Trophoblast cell (in vitro differentiated cells and primary cell): ENCODE results near the gene CCR5AS.
A peak's percentile ranks its signal among the peaks of the same experiment; 100 is the strongest.

Source experiments
- DNase-seq, 2 donors: peaks; one replicate each; pipeline ENCODE4 v3.0.0-alpha.2; 2016
- H2AFZ ChIP-seq: 2 replicates; pipeline ENCODE4 v1.6.1; 2013; ENCODE audit warnings: low read length, moderate library complexity, mild to moderate bottlenecking; ENCODE audit not compliant: insufficient read depth, poor library complexity
- H2AK5ac ChIP-seq: 2 replicates; pipeline ENCODE4 v1.6.1; 2013; ENCODE audit warnings: mild to moderate bottlenecking, low read length
- H2BK120ac ChIP-seq: 2 replicates; pipeline ENCODE4 v1.6.1; 2013; ENCODE audit warnings: low read length, mild to moderate bottlenecking, moderate library complexity; ENCODE audit not compliant: insufficient read depth, poor library complexity
- H2BK12ac ChIP-seq: 2 replicates; pipeline ENCODE4 v1.6.1; 2013; ENCODE audit warnings: mild to moderate bottlenecking, low read length, moderate library complexity
- H2BK5ac ChIP-seq: 2 replicates; pipeline ENCODE4 v1.6.1; 2013; ENCODE audit warnings: low read length, low read depth, moderate library complexity, mild to moderate bottlenecking; ENCODE audit not compliant: poor library complexity
- H3K14ac ChIP-seq: 2 replicates; pipeline ENCODE4 v1.6.1; 2013; ENCODE audit warnings: mild to moderate bottlenecking, low read length
- H3K18ac ChIP-seq: 2 replicates; pipeline ENCODE4 v1.6.1; 2013; ENCODE audit warnings: mild to moderate bottlenecking, low read length
- H3K23ac ChIP-seq: 2 replicates; pipeline ENCODE4 v1.6.1; 2013; ENCODE audit warnings: low read length
- H3K27ac ChIP-seq: 2 replicates; pipeline ENCODE4 v1.5.1; 2013; ENCODE audit warnings: low read depth, mild to moderate bottlenecking, inconsistent platforms, low read length, moderate library complexity
- H3K27me3 ChIP-seq: 2 replicates; pipeline ENCODE4 v1.6.1; 2013; ENCODE audit warnings: inconsistent platforms, mild to moderate bottlenecking, low read length, moderate library complexity; ENCODE audit not compliant: insufficient read depth
- H3K36me3 ChIP-seq, 2 experiments: 1 replicate in 1 of 2; 2 replicates in 1 of 2; pipeline ENCODE4 v1.6.1; 2013; ENCODE audit warnings: low read length in 2 of 2, mild to moderate bottlenecking in 2 of 2, moderate library complexity in 1 of 2; ENCODE audit not compliant: insufficient read depth in 2 of 2, control insufficient read depth in 1 of 2
- H3K4ac ChIP-seq: 2 replicates; pipeline ENCODE4 v1.6.1; 2013; ENCODE audit warnings: low read depth, mild to moderate bottlenecking, low read length, moderate library complexity
- H3K4me1 ChIP-seq, 2 experiments: 1 replicate in 1 of 2; 2 replicates in 1 of 2; pipeline ENCODE4 v1.6.1; 2013; ENCODE audit warnings: low read length in 2 of 2, mild to moderate bottlenecking in 2 of 2, moderate library complexity in 1 of 2; ENCODE audit not compliant: insufficient read depth in 2 of 2, control insufficient read depth in 1 of 2
- H3K4me2 ChIP-seq: 2 replicates; pipeline ENCODE4 v1.6.1; 2013; ENCODE audit warnings: inconsistent platforms, mild to moderate bottlenecking, low read length, moderate library complexity
- H3K4me3 ChIP-seq: 2 replicates; pipeline ENCODE4 v1.5.1; 2013; ENCODE audit warnings: mild to moderate bottlenecking, low read depth, low read length, inconsistent platforms
- H3K79me1 ChIP-seq: one replicate; pipeline ENCODE4 v1.6.1; 2013; ENCODE audit warnings: low read length
- H3K79me2 ChIP-seq: 2 replicates; pipeline ENCODE4 v1.6.1; 2013; ENCODE audit warnings: low read length, mild to moderate bottlenecking; ENCODE audit not compliant: control insufficient read depth, insufficient read depth, poor library complexity
- H3K9ac ChIP-seq: 2 replicates; pipeline ENCODE4 v1.6.1; 2013; ENCODE audit warnings: mild to moderate bottlenecking, low read length
- H3K9me3 ChIP-seq: 2 replicates; pipeline ENCODE4 v1.6.1; 2013; ENCODE audit warnings: low read depth, mild to moderate bottlenecking, control low read depth, inconsistent platforms, low read length; ENCODE audit not compliant: insufficient read depth
- H4K12ac ChIP-seq: 2 replicates; pipeline ENCODE4 v1.6.1; 2013; ENCODE audit warnings: low read depth, mild to moderate bottlenecking, low read length, moderate library complexity
- H4K8ac ChIP-seq: 2 replicates; pipeline ENCODE4 v1.6.1; 2013; ENCODE audit warnings: low read depth, mild to moderate bottlenecking, low read length, moderate library complexity
- H4K91ac ChIP-seq: one replicate; pipeline ENCODE4 v1.6.1; 2013; ENCODE audit warnings: low read depth, mild to moderate bottlenecking, low read length, moderate library complexity
- WGBS: extraction: QIAGEN DNeasy Blood & Tissue Kit; methylation state at CpG from one replicate; pipeline ENCODE4 v1.1.7; 2013; ENCODE audit warnings: missing lambda C conversion rate; ENCODE audit not compliant: insufficient read length, insufficient coverage; ENCODE audit errors: extremely low coverage; 5-methylcytosine and 5-hydroxymethylcytosine counted together

CCR5AS gene

GRCh38 chr3:46447228-46447985, 40.5 kb upstream of the CCR5AS start:
- Histone ChIP-seq H2AK5ac (no peak overlapping the region), H3K79me2 (no peaks in the 10 kb centered on the region), H3K79me1 (no peaks in the 10 kb centered on the region), H3K14ac (no peak overlapping the region), H3K18ac (no peak overlapping the region), H3K4me3 (no peak overlapping the region), H3K4me2 (no peak overlapping the region), H3K27me3 (no peaks in the 10 kb centered on the region), H3K27ac (no peak overlapping the region), H3K4ac (no peak overlapping the region), H2AFZ (no peak overlapping the region), H3K36me3 (no peaks in the 10 kb centered on the region), H2BK5ac (no peak overlapping the region), H3K9ac (no peak overlapping the region), H4K91ac (no peak overlapping the region), H4K12ac (no peak overlapping the region), H3K9me3 (peaks cover 2% of the 10 kb centered on the region), H3K23ac (no peak overlapping the region), H2BK120ac (no peak overlapping the region), H2BK12ac (no peak overlapping the region), H3K4me1 (peaks cover 4 to 5% of the 10 kb centered on the region in 2 experiments), H4K8ac (no peak overlapping the region)
- no peak for DNase-seq
- no CpG with 5 or more reads among the region's 5 CpGs for WGBS

GRCh38 chr3:46442576-46443530, 36.0 kb upstream of the CCR5AS start:
- H3K36me3 ChIP-seq: no peaks in the 10 kb centered on the region
- H3K79me1 ChIP-seq: no peaks in the 10 kb centered on the region
- H2BK120ac ChIP-seq: no peak overlapping the region
- no peak overlapping the region for H2BK12ac ChIP-seq
- H3K14ac ChIP-seq: no peak overlapping the region
- no peak overlapping the region for H2AK5ac ChIP-seq
- H3K23ac ChIP-seq: no peak overlapping the region
- no peaks in the 10 kb centered on the region for H3K79me2 ChIP-seq
- no peak overlapping the region for H4K8ac ChIP-seq
- H3K18ac ChIP-seq: no peak overlapping the region
- H4K12ac ChIP-seq: no peak overlapping the region
- H3K27me3 ChIP-seq: no peaks in the 10 kb centered on the region
- DNase-seq: peak in 1 of 2 donors; percentile 72
- H3K4me1 ChIP-seq: no peaks in the 10 kb centered on the region
- no peak overlapping the region for H3K4me2 ChIP-seq
- no peak overlapping the region for H2BK5ac ChIP-seq
- no CpG with 5 or more reads among the region's 16 CpGs for WGBS
- no peak overlapping the region for H4K91ac ChIP-seq
- no peak overlapping the region for H3K4me3 ChIP-seq
- H3K9me3 ChIP-seq: peaks cover 2% of the 10 kb centered on the region
- no peak overlapping the region for H3K9ac ChIP-seq
- H3K27ac ChIP-seq: no peak overlapping the region
- no peak overlapping the region for H2AFZ ChIP-seq
- no peak overlapping the region for H3K4ac ChIP-seq

- no CpG with 5 or more reads among the region's 4 CpGs for WGBS
- H4K12ac ChIP-seq: no peak overlapping the region
- no peak overlapping the region for H2AK5ac ChIP-seq
- DNase-seq: peak in 1 of 2 donors; percentile 7
- H3K79me1 ChIP-seq: no peaks in the 10 kb centered on the region
- H3K18ac ChIP-seq: no peak overlapping the region
- no peak overlapping the region for H3K4me3 ChIP-seq
- no peak overlapping the region for H2BK5ac ChIP-seq
- no peaks in the 10 kb centered on the region for H3K4me1 ChIP-seq
- no peak overlapping the region for H3K4me2 ChIP-seq
- no peaks in the 10 kb centered on the region for H3K79me2 ChIP-seq
- H3K4ac ChIP-seq: no peak overlapping the region
- no peak overlapping the region for H2AFZ ChIP-seq
- H2BK120ac ChIP-seq: no peak overlapping the region
- no peak overlapping the region for H3K9ac ChIP-seq
- H3K9me3 ChIP-seq: peaks cover 2% of the 10 kb centered on the region
- H2BK12ac ChIP-seq: no peak overlapping the region
- no peak overlapping the region for H3K27ac ChIP-seq
- H4K8ac ChIP-seq: no peak overlapping the region
- no peaks in the 10 kb centered on the region for H3K36me3 ChIP-seq
- H4K91ac ChIP-seq: no peak overlapping the region
- H3K14ac ChIP-seq: no peak overlapping the region
- no peak overlapping the region for H3K23ac ChIP-seq
- no peaks in the 10 kb centered on the region for H3K27me3 ChIP-seq
Observed at GRCh38 chr3:46440531-46441294, 33.8 kb upstream of the CCR5AS start.

GRCh38 chr3:46438831-46439230, 32.0 kb upstream of the CCR5AS start:
- no peak overlapping the region for H3K14ac ChIP-seq
- H4K8ac ChIP-seq: no peak overlapping the region
- H2BK12ac ChIP-seq: no peak overlapping the region
- no peak overlapping the region for H3K27ac ChIP-seq
- H2BK5ac ChIP-seq: no peak overlapping the region
- H3K36me3 ChIP-seq: no peaks in the 10 kb centered on the region
- no peak overlapping the region for H2AK5ac ChIP-seq
- H3K9ac ChIP-seq: no peak overlapping the region
- no peak overlapping the region for H3K4ac ChIP-seq
- WGBS: no CpG with 5 or more reads among the region's 3 CpGs
- no peak overlapping the region for H3K4me2 ChIP-seq
- H4K12ac ChIP-seq: no peak overlapping the region
- peaks cover 1 to 2% of the 10 kb centered on the region in 2 experiments for H3K4me1 ChIP-seq
- H3K23ac ChIP-seq: no peak overlapping the region
- no peak overlapping the region for H4K91ac ChIP-seq
- H3K27me3 ChIP-seq: no peaks in the 10 kb centered on the region
- no peak overlapping the region for H2AFZ ChIP-seq
- peaks cover 1% of the 10 kb centered on the region for H3K79me1 ChIP-seq
- DNase-seq: no peak
- H3K18ac ChIP-seq: no peak overlapping the region
- no peak overlapping the region for H3K4me3 ChIP-seq
- H3K79me2 ChIP-seq: no peaks in the 10 kb centered on the region
- H3K9me3 ChIP-seq: peaks cover 3% of the 10 kb centered on the region
- H2BK120ac ChIP-seq: no peak overlapping the region
